A673 (cell line): ENCODE data around the gene SDR39U1.

Source experiments
- CTCF ChIP-seq: fragments of 300-800, 200-600 bp; sonication (generic); conservative IDR thresholded peaks from 2 replicates; pipeline ENCODE4 v1.5.1; 2017; ENCODE audit warnings: low read depth, mild to moderate bottlenecking, antibody characterized with exemption, low read length, moderate library complexity, mixed read lengths
- EZH2 ChIP-seq: fragments of 200-600 bp; sonication (generic); IDR thresholded peaks from 2 replicates; pipeline ENCODE4 v1.6.1; 2017; ENCODE audit warnings: borderline replicate concordance, low read depth, mild to moderate bottlenecking, mixed read lengths, antibody characterized with exemption, low read length; ENCODE audit not compliant: poor library complexity, severe bottlenecking

GRCh38 chr14:24428628-24429394 lies 13.8 kb downstream of the SDR39U1 start:
- TF ChIP-seq CTCF (no peak), EZH2 (no peak)
